K562 (cell line): Measurements from ENCODE around the gene PLPP4. TPM values are rescaled to one million over a fixed set of nuclear protein-coding genes. Genes with fewer than 3 reads are reported as not detected.

ENCODE experiments used
- ATAC-seq: fragments of 200-7000 bp; cut with Tn5 transposase; 3 replicates; pipeline ENCODE4 v1.9.1; 2020; ENCODE audit warnings: moderate library complexity
- BruUV-seq: library from RNA; stranded (reverse); fragments of 400-500 nt; replicated peaks from 2 replicates; lab custom pipeline; 2021; lab: Mats Ljungman, UMichigan
- CTCF ChIA-PET: fragments of 300-600 bp; formaldehyde crosslinking; extraction: SDS; loops from one replicate; lab custom pipeline; 2021; ENCODE audit warnings: low intra/inter-chr PET ratio; lab: Yijun Ruan, JAX
- POLR2A ChIA-PET: fragments of 300-600, 350-650 bp; sonication (Branson Sonifier 250); formaldehyde crosslinking; extraction: SDS; loops from one replicate; lab custom pipeline; 2021; ENCODE audit warnings: antibody characterized with exemption, inconsistent platforms; lab: Yijun Ruan, JAX
- DNase-seq, 4 experiments: peaks; one replicate each; pipeline versions ENCODE4 v3.0.0 to v3.0.0-alpha.2; 2011 to 2018; ENCODE audit warnings: low spot score in 3 of 4, mixed read lengths in 3 of 4; ENCODE audit errors: extremely low read depth in 1 of 4
- FAIRE-seq: peaks from 2 replicates; lab custom pipeline; 2011; peaks lifted over from hg19 to GRCh38; lab: Jason Lieb, UNC
- H2AFZ ChIP-seq: 2 replicates; pipeline ENCODE4 v1.6.0; 2011; ENCODE audit warnings: low read depth, low read length, control low read depth, inconsistent platforms
- H3K27ac ChIP-seq: fragments of 200-600 bp; 3 replicates; pipeline ENCODE4 v1.8.0; 2011; ENCODE audit warnings: low read depth, mild to moderate bottlenecking, control low read depth, inconsistent platforms, low read length, moderate library complexity, mixed read lengths; ENCODE audit errors: extremely low read depth
- H3K27me3 ChIP-seq, 2 experiments: fragments of 300-600 bp in 1 of 2; 2 replicates in 1 of 2; 3 replicates in 1 of 2; pipeline versions ENCODE4 v1.6.0 to v1.8.0; 2011; ENCODE audit warnings: inconsistent platforms in 2 of 2, low read length in 2 of 2, mild to moderate bottlenecking in 1 of 2, mixed read lengths in 1 of 2, moderate library complexity in 1 of 2; ENCODE audit not compliant: control insufficient read depth in 2 of 2, insufficient read depth in 2 of 2
- H3K36me3 ChIP-seq: fragments of 300-600 bp; 3 replicates; pipeline ENCODE4 v1.8.0; 2011; ENCODE audit warnings: mild to moderate bottlenecking, low read length, inconsistent platforms; ENCODE audit not compliant: control insufficient read depth, insufficient read depth
- H3K4me1 ChIP-seq, 2 experiments: fragments of 200-600 bp in 1 of 2; replicated peaks in 1 of 2; 2 replicates in 1 of 2; 3 replicates in 1 of 2; pipeline versions ENCODE4 v1.5.1 to v1.8.0; 2011; ENCODE audit warnings: inconsistent platforms in 2 of 2, low read length in 2 of 2, mild to moderate bottlenecking in 1 of 2, mixed read lengths in 1 of 2, moderate library complexity in 1 of 2; ENCODE audit not compliant: control insufficient read depth in 2 of 2, insufficient read depth in 2 of 2
- H3K4me2 ChIP-seq: 2 replicates; pipeline ENCODE4 v1.6.1; 2011; ENCODE audit warnings: low read length, control low read depth, inconsistent platforms, mixed read lengths; ENCODE audit not compliant: insufficient read depth
- H3K4me3 ChIP-seq: fragments of 200-600 bp; sonication (generic), shearing (Covaris generic); 2 replicates; pipeline ENCODE4 v1.5.1; 2016; ENCODE audit warnings: control low read depth, inconsistent platforms
- H3K79me2 ChIP-seq: fragments of 200-600 bp; 3 replicates; pipeline ENCODE4 v1.8.0; 2011; ENCODE audit warnings: low read length, inconsistent platforms; ENCODE audit not compliant: control insufficient read depth, insufficient read depth
- H3K9ac ChIP-seq, 2 experiments: 2 replicates each; pipeline versions ENCODE4 v1.6.0 to v1.6.1; 2011; ENCODE audit warnings: low read depth in 2 of 2, low read length in 2 of 2, control low read depth in 1 of 2, inconsistent platforms in 1 of 2, mild to moderate bottlenecking in 1 of 2, mixed read lengths in 1 of 2; ENCODE audit not compliant: insufficient read depth in 1 of 2
- H3K9me1 ChIP-seq: one replicate; pipeline ENCODE4 v1.6.0; 2011; ENCODE audit warnings: inconsistent platforms, mild to moderate bottlenecking, low read length, moderate library complexity; ENCODE audit not compliant: control insufficient read depth, insufficient read depth
- H3K9me3 ChIP-seq: replicated peaks from 2 replicates; pipeline ENCODE4 v1.5.1; 2011; ENCODE audit warnings: low read depth, low read length, inconsistent platforms; ENCODE audit not compliant: control insufficient read depth, insufficient read depth
- H4K20me1 ChIP-seq: replicated peaks from 2 replicates; pipeline ENCODE4 v1.6.1; 2011; ENCODE audit warnings: low read length, inconsistent platforms, mixed read lengths; ENCODE audit not compliant: control insufficient read depth, insufficient read depth
- ATF2 ChIP-seq: sonication (generic); formaldehyde crosslinking; IDR thresholded peaks from 2 replicates; pipeline ENCODE4 v1.8.1; 2022; ENCODE audit warnings: missing genetic modification reagents
- BRD4 ChIP-seq: fragments of 200-600 bp; sonication (generic); IDR thresholded peaks from 2 replicates; pipeline ENCODE4 v1.6.1; 2017; ENCODE audit warnings: inconsistent platforms
- NEUROD1 ChIP-seq: fragments of 150-350 bp; IDR thresholded peaks from 2 replicates; pipeline ENCODE4 v1.6.1; 2014; ENCODE audit warnings: borderline replicate concordance, low read length, low read depth; ENCODE audit not compliant: partially characterized antibody
- PHB ChIP-seq: fragments of 250-450 bp; sonication (Bioruptor Pico); IDR thresholded peaks from 2 replicates; pipeline ENCODE4 v1.5.0; 2021
- RNF2 ChIP-seq: sonication (generic); IDR thresholded peaks from 2 replicates; pipeline ENCODE4 v1.6.1; 2016
- SMARCE1 ChIP-seq: fragments of 450-650 bp; IDR thresholded peaks from 2 replicates; pipeline ENCODE4 v1.7.1; 2016; ENCODE audit warnings: mild to moderate bottlenecking
- ZNF232 ChIP-seq: sonication (generic); formaldehyde crosslinking; IDR thresholded peaks from 2 replicates; pipeline ENCODE4 v1.8.0; 2022; ENCODE audit warnings: mild to moderate bottlenecking, missing genetic modification reagents
- ZNF354B ChIP-seq: fragments of 250-450 bp; sonication (Bioruptor Pico); IDR thresholded peaks from 2 replicates; pipeline ENCODE4 v1.4.0; 2020
- ZNF609 ChIP-seq: sonication (generic); formaldehyde crosslinking; IDR thresholded peaks from 2 replicates; pipeline ENCODE4 v1.8.1; 2023; ENCODE audit warnings: missing genetic modification reagents, mild to moderate bottlenecking, borderline replicate concordance
- ZNF668 ChIP-seq: fragments of 250-450 bp; sonication (Bioruptor Pico); IDR thresholded peaks from 2 replicates; pipeline ENCODE4 v1.8.0; 2022; ENCODE audit warnings: mild to moderate bottlenecking, inconsistent platforms
- WGBS: fragments of 100-300 bp; shearing (Covaris generic); methylation state at CpG from one replicate; pipeline ENCODE4 v1.1.6; 2016; ENCODE audit warnings: low coverage, mixed read lengths; ENCODE audit not compliant: insufficient coverage; ENCODE audit errors: missing lambda C conversion rate; 5-methylcytosine and 5-hydroxymethylcytosine counted together
- in situ Hi-C: fragments of 300-500 bp; cut with MboI; formaldehyde crosslinking; loops from 4 replicates; pipeline ENCODE4 v1.15.0; 2018; ENCODE audit warnings: inconsistent platforms, mixed read lengths
- intact Hi-C: fragments of 100-400 bp; cut with micrococcal nuclease; formaldehyde crosslinking; loops from 2 replicates; pipeline ENCODE4 v1.14.2; 2022
- polyA plus RNA-seq, 8 experiments: library from polyadenylated mRNA; depleted of rRNA in 4 of 8; stranded (reverse) in 5 of 8; unstranded in 3 of 8; fragments of >200 nt; fragmentation: Nextera tagmentation in 2 of 8; fragmentation: Illumina TruSeq in 1 of 8; extraction: Ambion mirVana in 2 of 8; extraction: Trizol in 1 of 8; gene quantifications; 2 replicates each; pipeline versions ENCODE4 v1.2.1 to v1.2.3, GENCODE V29; 2011 to 2014; ENCODE audit warnings: inconsistent platforms in 1 of 8, missing spikeins in 1 of 8
- total RNA-seq, 7 experiments: library from RNA; depleted of rRNA in 6 of 7; stranded (reverse); fragments of >200 nt in 6 of 7; fragmentation: Illumina TruSeq in 2 of 7; extraction: Trizol in 2 of 7; gene quantifications; 2 replicates each; pipeline versions ENCODE4 v1.2.1 to v1.2.3, GENCODE V29; 2011 to 2021; ENCODE audit warnings: low replicate concordance in 1 of 7
- TF ChIP-seq, protein P1 (sequence below), 2 experiments: fragments of 150-350 bp in 1 of 2; IDR thresholded peaks; 2 replicates each; pipeline ENCODE4 v1.6.1; 2012 to 2016; ENCODE audit warnings: low read depth in 2 of 2, low read length in 2 of 2, mild to moderate bottlenecking in 1 of 2, moderate library complexity in 1 of 2
- TF ChIP-seq, protein P2 (sequence below): fragments of 250-450 bp; sonication (Bioruptor Pico); IDR thresholded peaks from 2 replicates; pipeline ENCODE4 v1.8.0; 2021; ENCODE audit warnings: borderline replicate concordance, mild to moderate bottlenecking, moderate library complexity; ENCODE audit not compliant: poor library complexity, severe bottlenecking

Gene PLPP4
- total and polyA plus RNA-seq, 9 of the 15 experiments (the other 6 are each of a cell fraction or from before 2014, with no cell fraction given) = 0.08 TPM; not detected in 8

- TF ChIP-seq, protein P1, sequence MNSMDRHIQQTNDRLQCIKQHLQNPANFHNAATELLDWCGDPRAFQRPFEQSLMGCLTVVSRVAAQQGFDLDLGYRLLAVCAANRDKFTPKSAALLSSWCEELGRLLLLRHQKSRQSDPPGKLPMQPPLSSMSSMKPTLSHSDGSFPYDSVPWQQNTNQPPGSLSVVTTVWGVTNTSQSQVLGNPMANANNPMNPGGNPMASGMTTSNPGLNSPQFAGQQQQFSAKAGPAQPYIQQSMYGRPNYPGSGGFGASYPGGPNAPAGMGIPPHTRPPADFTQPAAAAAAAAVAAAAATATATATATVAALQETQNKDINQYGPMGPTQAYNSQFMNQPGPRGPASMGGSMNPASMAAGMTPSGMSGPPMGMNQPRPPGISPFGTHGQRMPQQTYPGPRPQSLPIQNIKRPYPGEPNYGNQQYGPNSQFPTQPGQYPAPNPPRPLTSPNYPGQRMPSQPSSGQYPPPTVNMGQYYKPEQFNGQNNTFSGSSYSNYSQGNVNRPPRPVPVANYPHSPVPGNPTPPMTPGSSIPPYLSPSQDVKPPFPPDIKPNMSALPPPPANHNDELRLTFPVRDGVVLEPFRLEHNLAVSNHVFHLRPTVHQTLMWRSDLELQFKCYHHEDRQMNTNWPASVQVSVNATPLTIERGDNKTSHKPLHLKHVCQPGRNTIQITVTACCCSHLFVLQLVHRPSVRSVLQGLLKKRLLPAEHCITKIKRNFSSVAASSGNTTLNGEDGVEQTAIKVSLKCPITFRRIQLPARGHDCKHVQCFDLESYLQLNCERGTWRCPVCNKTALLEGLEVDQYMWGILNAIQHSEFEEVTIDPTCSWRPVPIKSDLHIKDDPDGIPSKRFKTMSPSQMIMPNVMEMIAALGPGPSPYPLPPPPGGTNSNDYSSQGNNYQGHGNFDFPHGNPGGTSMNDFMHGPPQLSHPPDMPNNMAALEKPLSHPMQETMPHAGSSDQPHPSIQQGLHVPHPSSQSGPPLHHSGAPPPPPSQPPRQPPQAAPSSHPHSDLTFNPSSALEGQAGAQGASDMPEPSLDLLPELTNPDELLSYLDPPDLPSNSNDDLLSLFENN (IDR thresholded peaks at IDR 0.05; ENCODE audit: low read depth in 2 of 2, low read length in 2 of 2) = no peak
- no peak for TF ChIP-seq BRD4
These were observed 16.6 kb downstream of the PLPP4 start (continued) for GRCh38 chr10:120473593-120473992.

DNA sequence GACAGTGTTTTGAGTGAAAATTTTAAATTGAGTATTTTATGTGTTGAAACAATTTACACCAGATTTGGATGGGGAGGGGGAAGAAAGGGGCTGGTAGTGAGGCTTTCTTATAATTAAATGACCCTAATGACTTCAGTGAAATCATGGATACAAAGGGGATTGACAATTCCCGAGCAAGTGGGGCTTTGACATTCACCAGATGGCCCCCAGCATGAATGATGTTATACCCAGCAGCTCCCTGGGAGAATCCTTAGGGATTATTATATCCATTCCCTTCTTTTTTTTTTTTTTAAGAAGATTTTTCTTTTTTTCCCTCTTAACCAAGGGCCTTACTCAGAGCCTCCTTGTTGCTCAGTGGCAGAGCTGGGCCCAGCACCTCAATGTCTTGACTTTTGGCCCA, 17.9 kb downstream of the PLPP4 start:
- no peak for FAIRE-seq
- TF ChIP-seq ZNF232 (CRISPR knock-in tag) (no peak), ZNF668 (CRISPR knock-in tag) (no peak), ZNF609 (CRISPR knock-in tag) (no peak), ZNF354B (CRISPR knock-in tag) (no peak), SMARCE1 (no peak), NEUROD1 (no peak), PHB (no peak), ATF2 (no peak), RNF2 (no peak)
- TF ChIP-seq, protein P2, sequence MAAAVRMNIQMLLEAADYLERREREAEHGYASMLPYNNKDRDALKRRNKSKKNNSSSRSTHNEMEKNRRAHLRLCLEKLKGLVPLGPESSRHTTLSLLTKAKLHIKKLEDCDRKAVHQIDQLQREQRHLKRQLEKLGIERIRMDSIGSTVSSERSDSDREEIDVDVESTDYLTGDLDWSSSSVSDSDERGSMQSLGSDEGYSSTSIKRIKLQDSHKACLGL = no peak

More for the DNA sequence above, 17.9 kb downstream of the PLPP4 start:
- no peak overlapping the region for H3K27ac ChIP-seq
- ChIA-PET POLR2A (no interaction called here), CTCF (no interaction called here)
- H3K4me3 ChIP-seq = no peak overlapping the region
- no peaks in the 10 kb centered on the region for H3K9me1 ChIP-seq
- no peaks in the 10 kb centered on the region for H4K20me1 ChIP-seq
- DNase-seq = no peak
- no peaks in the 10 kb centered on the region for H3K9me3 ChIP-seq
- 0% methylated on average over 1 of the region's 1 CpG for WGBS
- in situ Hi-C loops = no loop called here
- no peak overlapping the region for H2AFZ ChIP-seq
- ATAC-seq = no peak
- H3K4me1 ChIP-seq = no peaks in the 10 kb centered on the region
- no peak overlapping the region for H3K9ac ChIP-seq
- BruUV-seq = no TSS peak
- no peaks in the 10 kb centered on the region for H3K79me2 ChIP-seq
- no peak overlapping the region for H3K4me2 ChIP-seq
- intact Hi-C loops = no loop called here
- no peaks in the 10 kb centered on the region for H3K36me3 ChIP-seq
- no peaks in the 10 kb centered on the region for H3K27me3 ChIP-seq
